ENCODE data around the gene KIF25.

The KIF25 gene

GRCh38 chr6:168014428-168014827 lies 17.0 kb downstream of the KIF25 start:
- TF ChIP-seq CTCF (IDR thresholded peaks at IDR 0.05; ENCODE audit: low read depth, low read length), result no peak
- no peak for DNase-seq
- H3K27me3 ChIP-seq (ENCODE audit: insufficient read depth, low read depth, severe bottlenecking), result no peaks in the 10 kb centered on the region

GRCh38 chr6:168015009-168015408 lies 17.5 kb downstream of the KIF25 start:
- Histone ChIP-seq H3K9me3 (ENCODE audit: severe bottlenecking) (peaks cover 20% of the 10 kb centered on the region), H3K27me3 (ENCODE audit: insufficient read depth, low read depth, severe bottlenecking) (no peaks in the 10 kb centered on the region), H3K4me3 (ENCODE audit: low read depth, low read length) (no peak overlapping the region), H3K27ac (no peak overlapping the region), H3K36me3 (no peaks in the 10 kb centered on the region)
- DNase-seq, result no peak
- no peak for TF ChIP-seq CTCF (IDR thresholded peaks at IDR 0.05; ENCODE audit: low read depth, low read length)

More at GRCh38 chr6:168014428-168014827, 17.0 kb downstream of the KIF25 start:
- Histone ChIP-seq H3K27ac (no peak overlapping the region), H3K36me3 (no peaks in the 10 kb centered on the region), H3K4me3 (ENCODE audit: low read depth, low read length) (no peak overlapping the region), H3K9me3 (ENCODE audit: severe bottlenecking) (peaks cover 20% of the 10 kb centered on the region)

- TF ChIP-seq CTCF (IDR thresholded peaks at IDR 0.05; ENCODE audit: low read depth, low read length), result no peak
- Histone ChIP-seq H3K9me3 (ENCODE audit: severe bottlenecking) (peaks cover 17% of the 10 kb centered on the region), H3K27ac (no peak overlapping the region), H3K4me3 (ENCODE audit: low read depth, low read length) (no peak overlapping the region), H3K36me3 (no peaks in the 10 kb centered on the region), H3K27me3 (ENCODE audit: insufficient read depth, low read depth, severe bottlenecking) (no peaks in the 10 kb centered on the region)
- no peak for DNase-seq
Measured at GRCh38 chr6:168015482-168016175, 18.2 kb downstream of the KIF25 start.

GRCh38 chr6:168016176-168016620 lies 18.7 kb downstream of the KIF25 start:
- no peak for TF ChIP-seq CTCF (IDR thresholded peaks at IDR 0.05; ENCODE audit: low read depth, low read length)

GRCh38 chr6:168016721-168017525 lies 19.5 kb downstream of the KIF25 start:
- peaks cover 8% of the 10 kb centered on the region for H3K9me3 ChIP-seq (ENCODE audit: severe bottlenecking)
- DNase-seq, result no peak
- H3K27me3 ChIP-seq (ENCODE audit: insufficient read depth, low read depth, severe bottlenecking), result no peaks in the 10 kb centered on the region
- H3K36me3 ChIP-seq, result no peaks in the 10 kb centered on the region
- no peak overlapping the region for H3K4me3 ChIP-seq (ENCODE audit: low read depth, low read length)
- no peak for TF ChIP-seq CTCF (IDR thresholded peaks at IDR 0.05; ENCODE audit: low read depth, low read length)
- no peak overlapping the region for H3K27ac ChIP-seq

More at GRCh38 chr6:168016176-168016620, 18.7 kb downstream of the KIF25 start:
- H3K27me3 ChIP-seq (ENCODE audit: insufficient read depth, low read depth, severe bottlenecking), result no peaks in the 10 kb centered on the region
- no peaks in the 10 kb centered on the region for H3K36me3 ChIP-seq
- no peak overlapping the region for H3K4me3 ChIP-seq (ENCODE audit: low read depth, low read length)
- DNase-seq, result no peak
- H3K27ac ChIP-seq, result no peak overlapping the region
- H3K9me3 ChIP-seq (ENCODE audit: severe bottlenecking), result peaks cover 13% of the 10 kb centered on the region

All from WERI-Rb-1 (cell line).